HG02571 (cell line): ENCODE measurements around the gene SLC25A38.
"Not testable (repeated sequence)": the region's sequence is repeated elsewhere in the genome, so short reads cannot be mapped to it uniquely, and the experiment has no call there.

Experiments
- ATAC-seq: cut with Tn5 transposase; IDR thresholded peaks from one replicate; pipeline ENCODE4 v1.9.1; 2021; ENCODE audit warnings: mild to moderate bottlenecking, moderate library complexity; ENCODE audit not compliant: unreplicated experiment

The SLC25A38 gene

DNA sequence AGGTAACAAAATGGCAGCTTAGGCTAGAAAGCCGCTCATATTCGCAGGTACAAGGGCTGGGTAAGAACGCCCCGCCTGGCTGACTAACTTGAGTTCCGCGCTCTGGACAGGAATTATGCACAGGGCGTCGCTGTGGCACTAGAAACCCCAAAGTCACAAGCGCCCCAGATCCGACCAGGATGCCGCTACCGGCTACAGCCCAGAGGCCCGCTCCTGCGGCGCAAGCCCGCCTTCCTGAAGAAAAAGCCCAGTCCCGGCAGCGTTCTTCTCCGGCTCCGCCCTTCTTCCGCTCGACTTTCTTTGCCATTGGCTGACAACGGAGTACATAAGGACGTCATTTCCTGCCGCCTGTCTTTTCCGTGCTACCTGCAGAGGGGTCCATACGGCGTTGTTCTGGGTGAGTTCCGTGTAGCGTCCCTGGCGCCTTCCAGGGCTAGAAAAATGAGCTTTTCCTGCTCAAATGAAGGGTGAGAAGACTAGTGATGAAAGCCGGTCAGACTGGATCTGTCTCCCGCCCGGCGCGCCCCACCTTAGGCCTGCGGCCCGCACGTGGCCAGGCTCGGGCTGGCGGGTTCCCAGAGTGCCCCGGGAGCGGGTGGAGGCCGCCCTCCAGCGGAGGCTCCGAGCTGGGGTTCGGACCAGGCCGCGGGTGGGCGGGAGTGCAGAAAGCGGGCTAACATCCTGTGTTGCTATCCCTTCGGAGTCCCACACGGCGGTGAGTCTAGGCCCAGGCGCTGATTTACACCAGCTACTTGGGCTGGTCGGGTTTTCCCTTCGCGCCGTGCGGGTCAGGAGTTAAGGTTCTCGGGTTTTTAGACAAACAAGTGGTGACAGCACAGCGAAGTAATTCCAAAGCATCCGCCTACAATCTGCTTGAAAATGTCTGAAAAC is 23.4 kb downstream of the SLC25A38 start, which contains the start of gene RPSA:
TSS of gene RPSA (plus strand) at position 353 of the 891 bp plus-strand sequence. CDS start 934 bp downstream, outside the sequence.
- ATAC-seq, result peak; percentile 96

DNA sequence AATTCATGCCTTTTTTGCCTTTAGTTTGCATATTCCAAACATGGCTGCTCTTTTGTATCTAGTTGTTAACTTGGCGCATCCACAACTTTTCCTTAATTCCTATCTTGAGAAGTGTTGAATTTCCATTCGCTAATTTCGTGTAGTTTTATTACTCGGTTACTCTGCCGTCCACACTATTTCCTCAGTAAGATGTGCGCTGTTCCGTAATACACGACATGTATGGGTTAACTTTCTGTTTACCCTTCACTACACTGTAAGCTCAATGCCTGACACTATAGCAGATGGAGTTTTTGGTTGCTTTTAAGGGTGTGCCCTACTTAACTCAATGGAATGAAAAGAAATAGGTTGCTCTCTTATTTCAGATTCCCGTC is 24.1 kb downstream of the SLC25A38 start:
- ATAC-seq, result no peak

DNA sequence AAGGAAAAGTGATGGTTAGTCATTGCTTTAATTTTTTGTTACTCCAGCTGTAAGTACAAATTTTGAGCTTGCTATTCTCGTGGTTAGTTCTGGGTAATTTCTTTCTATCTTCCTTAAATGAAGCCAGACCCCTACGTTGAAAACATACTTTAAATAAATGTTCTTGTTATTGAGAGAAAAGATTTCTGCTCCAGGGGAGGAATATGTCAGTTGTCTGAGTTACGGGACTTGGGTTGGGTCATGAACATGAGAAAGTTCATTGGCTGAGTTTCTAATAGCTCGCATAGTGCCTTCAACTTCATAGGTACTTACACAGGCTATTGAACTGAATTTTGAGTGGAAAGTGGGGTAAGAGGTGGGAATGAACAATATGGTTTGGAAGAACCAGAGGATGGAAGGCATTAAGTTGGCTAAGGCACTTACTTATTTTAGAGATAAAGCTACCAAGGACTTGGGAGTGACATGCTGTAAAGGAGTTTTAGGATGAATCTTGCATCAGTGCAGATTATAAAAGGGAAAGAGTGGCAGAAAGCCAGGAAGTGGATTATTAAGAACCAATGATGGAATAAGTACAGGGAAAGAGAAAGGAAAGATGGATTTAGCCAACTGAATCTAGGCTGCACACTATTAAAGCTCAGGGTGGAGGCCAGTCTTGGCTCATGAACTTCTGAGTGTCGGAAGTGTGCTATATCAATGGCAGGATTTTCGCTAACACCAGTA is 24.8 kb downstream of the SLC25A38 start:
- no peak for ATAC-seq

DNA sequence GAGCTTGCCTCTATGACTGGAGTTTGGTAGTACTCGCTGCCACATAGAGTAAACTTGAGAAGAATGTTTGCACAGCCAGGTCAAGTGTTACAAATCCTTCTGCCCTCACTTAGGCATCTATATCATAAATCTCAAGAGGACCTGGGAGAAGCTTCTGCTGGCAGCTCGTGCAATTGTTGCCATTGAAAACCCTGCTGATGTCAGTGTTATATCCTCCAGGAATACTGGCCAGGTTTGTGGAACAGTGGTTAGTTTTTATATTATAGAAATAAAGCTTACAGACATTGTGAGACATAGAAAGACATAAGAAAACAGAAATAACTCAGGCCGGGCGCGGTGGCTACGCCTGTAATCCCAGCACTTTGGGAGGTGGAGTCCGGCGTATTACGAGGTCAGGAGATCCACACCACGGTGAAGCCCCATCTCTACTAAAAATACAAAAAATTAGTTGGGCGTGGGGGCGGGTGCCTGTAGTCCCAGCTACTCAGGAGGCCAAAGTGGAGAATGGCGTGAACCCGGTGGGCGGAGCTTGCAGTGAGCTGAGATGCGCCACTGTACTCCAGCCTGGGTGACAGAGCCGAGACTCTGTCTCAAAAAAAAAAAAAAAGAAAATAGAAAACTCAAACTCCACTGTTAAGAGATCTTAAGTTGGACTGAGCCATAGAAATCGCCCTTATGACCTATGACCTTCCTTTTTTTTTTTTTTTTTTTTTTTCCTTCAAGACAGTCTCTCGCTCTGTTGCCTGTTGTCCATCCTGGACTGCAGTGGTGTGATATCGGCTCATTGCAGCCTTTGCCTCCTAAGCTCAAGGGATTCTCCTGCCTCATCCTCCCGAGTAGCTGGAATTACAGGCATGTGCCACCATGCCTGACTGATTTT is 25.6 kb downstream of the SLC25A38 start:
- no peak for ATAC-seq

DNA sequence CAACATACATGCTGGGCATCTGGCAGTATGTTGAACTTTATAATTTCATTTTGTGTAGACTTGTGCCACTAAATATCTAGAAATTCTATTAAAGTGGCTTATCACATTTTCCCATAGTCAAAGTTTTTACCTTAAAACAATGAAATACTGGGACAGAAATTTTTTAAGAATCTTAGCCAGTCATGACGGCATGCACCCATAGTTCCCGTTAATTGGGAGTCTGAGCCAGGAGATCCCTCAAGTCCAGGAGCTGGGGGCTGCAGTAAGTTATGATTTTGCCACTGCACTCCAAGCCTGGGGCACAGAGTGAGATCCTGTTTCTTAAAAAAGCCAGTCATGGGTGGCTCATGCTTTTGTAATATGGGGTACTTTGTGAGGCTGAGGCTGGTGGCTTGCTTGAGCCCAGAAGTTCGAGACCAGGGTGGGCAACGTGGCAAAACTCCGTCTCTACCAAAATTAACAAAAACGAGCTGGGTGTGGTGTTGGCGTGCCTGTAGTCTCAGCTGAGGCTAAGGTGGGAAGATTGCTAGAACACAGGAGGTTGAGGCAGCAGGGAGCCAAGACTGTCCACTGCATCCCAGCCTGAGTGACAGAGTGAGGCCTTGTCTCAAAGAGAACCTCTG is 26.5 kb downstream of the SLC25A38 start:
- ATAC-seq, result no peak

DNA sequence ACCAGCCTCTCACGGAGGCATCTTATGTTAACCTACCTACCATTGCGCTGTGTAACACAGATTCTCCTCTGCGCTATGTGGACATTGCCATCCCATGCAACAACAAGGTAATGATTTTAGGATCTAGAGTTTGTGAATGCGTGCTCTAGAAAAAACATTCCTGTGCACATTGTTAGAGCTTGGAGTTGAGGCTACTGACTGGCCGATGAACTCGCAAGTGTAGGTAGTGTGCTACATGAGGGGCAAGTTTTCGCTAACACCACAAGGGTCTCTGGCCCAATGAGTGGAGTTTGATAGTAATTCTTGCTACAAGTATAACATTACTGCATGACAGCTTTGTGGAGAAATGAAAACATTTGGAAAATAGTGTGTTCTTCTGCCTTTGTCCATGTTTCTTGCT is 27.7 kb downstream of the SLC25A38 start:
- no peak for ATAC-seq

DNA sequence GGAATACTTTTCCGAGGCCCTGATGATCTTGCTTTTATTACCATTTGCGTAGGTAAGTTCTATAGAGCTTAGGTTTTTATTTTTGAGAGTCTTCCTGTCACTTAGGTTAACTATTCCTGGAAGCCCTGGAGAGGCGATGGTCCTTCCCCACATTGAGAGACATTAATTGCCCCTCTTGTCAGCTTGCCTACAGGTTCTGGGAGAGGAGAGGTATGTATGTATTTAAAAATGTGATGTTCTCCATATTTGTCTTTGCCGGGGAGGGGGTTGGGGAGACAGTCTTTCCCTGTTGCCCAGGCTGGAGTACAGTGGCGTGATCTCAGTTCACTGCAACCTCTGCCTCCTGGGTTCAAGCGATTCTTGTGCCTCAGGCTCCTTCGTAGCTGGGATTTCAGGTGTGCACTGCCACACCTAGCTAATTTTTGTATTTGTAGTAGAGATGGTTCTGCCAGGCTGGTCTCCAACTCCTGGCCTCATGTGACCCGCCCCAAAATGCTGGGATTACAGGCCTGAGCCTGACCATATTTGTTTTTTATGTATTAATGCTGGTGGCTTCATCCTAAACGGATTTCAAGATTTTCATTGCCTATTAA is 29.6 kb downstream of the SLC25A38 start:
- no peak for ATAC-seq

DNA sequence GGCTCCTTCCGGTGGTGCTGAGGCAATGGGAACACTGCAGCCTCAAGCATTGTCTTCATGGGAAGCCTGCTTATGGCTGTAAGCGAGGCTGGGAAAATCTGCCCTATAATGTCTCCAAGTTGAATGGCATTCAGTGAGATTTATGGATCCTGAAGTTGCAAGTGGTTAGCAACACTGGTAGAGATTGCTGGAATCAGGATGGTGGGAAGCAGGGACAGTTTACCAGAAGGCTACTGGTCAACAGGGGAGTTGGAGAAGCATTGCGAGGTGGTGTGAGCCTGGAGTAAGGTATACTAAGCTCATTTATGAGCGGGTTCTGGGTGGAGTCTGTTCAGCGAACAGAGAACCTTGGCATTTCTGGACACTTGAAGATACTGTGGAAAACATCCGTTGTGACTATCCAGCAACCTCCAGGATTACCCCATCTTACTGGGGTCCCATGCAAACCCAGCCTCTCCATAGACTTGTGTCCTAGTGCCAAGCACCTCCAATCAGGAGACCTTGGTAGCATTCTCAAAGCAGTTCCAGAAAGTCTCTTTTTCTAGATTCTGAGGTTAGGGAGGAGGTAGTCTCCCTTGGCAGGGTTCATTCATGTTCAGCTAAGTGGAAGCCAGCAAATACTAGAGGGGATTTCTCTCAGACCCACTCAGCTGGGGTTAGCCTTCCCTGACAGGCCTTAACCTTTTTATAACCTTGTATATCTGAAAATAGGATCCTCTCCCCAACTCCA is 30.7 kb downstream of the SLC25A38 start:
- ATAC-seq, result no peak

DNA sequence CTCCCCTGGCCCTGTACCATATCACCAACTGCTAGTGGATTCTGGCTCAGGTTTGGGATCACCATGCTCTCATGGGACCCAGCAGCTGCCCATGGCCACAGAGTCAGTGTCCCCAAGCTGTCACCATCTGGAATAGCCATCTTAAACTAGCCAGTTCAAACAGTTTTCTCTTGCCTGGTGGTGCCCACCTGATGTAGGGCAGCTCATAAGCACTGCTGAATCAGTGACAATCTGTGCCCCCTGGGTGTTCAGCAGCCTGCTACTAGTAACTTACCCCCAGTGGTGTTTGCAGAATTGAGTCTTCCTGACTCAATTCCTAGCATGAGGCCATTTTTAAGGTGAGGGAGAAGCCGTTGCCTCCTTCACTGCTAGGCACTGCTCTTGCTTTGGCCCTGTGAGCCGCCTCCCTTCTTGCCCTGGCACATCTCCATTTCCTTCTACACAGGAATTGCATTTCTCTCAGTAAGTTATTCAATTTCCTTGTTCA is 31.3 kb downstream of the SLC25A38 start:
- no peak for ATAC-seq

DNA sequence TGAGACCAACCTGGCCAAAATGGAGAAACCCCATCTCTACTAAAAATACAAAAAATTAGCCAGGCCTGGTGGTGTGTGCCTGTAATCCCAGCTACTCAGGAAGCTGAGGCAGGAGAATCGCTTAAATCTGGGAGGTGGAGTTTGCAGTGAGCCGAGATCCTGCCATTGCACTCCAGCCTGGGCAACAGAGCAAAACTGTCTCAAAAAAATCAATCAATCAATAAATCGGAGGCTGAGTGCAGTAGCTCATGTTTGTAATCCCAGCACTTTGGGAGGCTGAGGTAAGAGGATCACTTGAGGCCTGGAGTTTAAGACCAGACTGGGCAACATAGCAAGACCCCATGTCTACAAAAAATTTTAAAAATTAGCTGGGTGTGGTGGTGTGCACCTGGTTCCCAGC is 32.1 kb downstream of the SLC25A38 start:
- ATAC-seq, result not testable (repeated sequence)

DNA sequence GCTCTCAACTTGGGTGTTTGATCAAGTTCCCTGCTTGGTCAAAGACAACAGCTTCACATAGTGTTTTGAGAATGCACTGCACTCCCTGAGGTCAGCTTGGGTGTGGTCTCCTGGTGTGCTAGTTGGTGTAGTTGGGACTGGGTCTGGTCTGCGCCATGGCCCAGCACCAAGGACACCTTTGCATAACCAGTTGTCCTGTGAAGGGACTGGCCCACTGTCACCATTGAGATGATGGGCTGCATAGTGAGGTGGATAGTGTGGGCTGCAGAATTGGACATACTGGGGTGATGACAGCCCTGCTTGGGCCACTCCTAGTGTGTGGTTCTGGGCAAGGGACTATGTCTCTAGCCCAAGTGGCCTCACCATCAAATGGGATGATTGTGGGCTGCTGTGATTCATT is 32.8 kb downstream of the SLC25A38 start:
- ATAC-seq, result no peak

DNA sequence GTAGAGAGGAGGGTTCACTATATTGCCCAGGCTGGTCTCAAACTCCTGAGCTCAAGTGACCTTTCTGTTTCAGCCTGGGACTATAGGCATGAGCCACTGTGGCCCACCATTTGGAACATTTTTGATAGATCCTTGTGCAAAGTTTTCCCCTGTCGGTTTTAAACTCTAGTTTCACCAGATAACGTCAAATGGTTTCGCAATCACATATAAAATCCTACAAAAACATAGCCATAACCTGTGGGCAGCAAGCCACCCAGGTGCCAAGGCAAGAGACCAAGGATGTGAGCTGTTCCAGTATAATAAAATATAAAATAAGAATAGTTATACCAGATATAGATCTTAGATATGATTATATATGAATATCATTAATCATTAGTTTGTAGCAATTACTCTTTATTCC is 33.8 kb downstream of the SLC25A38 start:
- ATAC-seq, result not testable (repeated sequence)

DNA sequence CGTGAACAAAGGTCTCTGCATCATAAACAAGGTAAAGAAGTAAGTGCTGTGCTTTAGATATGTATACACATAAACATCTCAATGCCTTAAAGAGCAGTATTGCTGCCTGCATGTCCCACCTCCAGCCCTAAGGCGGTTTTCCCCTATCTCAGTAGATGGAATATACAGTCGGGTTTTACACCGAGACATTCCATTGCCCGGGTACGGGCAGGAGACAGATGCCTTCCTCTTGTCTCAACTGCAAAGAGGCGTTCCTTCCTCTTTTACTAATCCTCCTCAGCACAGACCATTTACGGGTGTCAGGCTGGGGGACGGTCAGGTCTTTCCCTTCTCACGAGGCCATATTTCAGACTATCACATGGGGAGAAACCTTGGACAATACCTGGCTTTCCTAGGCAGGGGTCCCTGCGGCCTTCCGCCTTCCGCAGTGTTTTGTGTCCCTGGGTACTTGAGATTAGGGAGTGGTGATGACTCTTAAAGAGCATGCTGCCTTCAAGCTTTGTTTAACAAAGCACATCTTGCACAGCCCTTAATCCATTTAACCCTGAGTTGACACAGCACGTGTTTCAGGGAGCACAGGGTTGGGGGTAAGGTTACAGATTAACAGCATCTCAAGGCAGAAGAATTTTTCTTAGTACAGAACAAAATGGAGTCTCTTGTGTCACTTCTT is 35.5 kb downstream of the SLC25A38 start:
- ATAC-seq, result not testable (repeated sequence)

DNA sequence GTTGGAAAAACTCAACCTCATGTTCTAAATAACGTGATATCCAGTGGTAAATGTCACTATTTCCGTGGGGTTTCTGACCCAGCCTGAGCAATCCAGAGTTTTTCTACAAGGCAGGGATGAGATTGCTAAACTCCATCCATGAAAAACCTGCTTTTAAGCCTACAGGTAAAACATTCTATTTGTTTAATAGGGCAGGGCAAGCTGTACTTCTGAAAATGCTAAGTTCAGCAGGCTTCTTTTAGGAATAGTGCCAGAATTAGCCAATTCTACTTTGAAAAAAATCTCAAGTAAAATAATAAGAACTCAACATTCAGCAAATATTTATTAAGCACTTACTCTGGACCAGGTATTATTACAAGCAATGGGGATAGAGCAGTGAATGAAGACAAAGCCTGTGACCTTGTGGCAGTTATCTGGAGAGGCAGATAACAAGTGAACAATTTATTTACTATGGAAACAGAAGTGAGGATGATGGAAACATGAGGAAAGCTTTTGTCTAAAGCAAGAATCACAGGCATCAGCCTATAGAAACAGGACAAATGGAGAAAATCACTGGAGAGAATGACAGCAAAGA is 36.7 kb downstream of the SLC25A38 start:
- no peak for ATAC-seq

DNA sequence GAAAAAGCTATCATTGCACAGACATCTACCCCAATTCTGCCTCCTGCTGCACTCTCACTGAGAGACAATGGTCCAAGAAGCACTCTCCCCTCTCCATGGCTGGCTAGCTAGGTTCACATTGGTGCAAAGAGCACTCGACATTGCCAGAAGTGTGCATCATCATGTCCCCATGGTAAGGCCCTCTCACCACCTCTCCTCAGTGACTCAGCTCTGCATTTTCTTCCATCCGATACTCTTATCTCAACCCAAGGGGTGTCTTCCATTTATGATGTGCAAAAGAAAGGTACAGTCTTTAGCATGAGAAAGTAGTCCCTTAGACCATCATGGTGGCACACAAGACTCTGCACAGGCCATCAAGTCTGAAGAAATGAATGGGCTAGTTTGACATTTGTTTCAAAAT is 37.4 kb downstream of the SLC25A38 start:
- ATAC-seq, result no peak

DNA sequence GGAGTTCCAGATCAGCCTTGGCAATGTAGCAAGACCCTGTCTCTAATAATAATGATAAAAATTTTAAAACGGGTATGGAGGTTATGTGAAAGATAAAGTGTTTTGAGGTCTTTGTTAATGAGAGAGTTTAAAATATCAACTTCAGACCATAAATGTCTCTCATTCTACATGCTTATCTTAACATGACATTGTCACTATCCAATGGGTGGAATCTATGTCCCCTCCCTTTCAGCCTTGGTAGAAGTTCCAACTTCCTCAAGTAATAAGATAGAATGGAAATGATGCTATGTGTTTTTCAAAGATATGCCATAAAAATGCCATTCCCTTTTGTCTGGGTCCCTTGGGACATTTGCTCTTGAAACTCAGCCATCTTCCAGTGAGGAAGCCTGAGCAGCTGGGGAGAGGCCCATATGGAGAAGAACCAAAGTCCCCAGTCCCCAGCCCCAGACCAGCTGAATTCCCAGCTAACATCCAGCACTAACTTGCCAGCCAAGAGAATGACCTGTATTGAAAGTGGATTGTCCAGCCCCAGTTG is 40.3 kb downstream of the SLC25A38 start:
- ATAC-seq, result no peak

DNA sequence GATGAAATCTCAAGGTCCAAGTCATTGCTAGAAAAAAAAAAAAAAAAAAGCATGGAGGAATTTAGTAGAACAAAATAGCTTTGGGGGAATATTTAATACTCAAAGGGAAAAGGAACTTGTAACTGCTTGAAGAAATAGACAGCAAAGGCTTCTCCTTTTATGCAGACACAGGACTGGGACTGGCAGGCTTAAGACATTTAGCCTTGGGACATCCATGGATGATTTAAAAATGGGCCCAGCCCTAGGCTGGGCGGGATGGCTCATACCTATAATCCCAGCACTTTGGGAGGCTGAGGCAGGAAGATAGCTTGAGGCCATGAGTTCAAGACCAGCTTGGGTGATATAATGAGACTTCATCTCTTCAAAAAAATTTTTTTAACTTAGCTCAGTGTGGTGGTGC is 43.1 kb downstream of the SLC25A38 start:
- ATAC-seq, result no peak

DNA sequence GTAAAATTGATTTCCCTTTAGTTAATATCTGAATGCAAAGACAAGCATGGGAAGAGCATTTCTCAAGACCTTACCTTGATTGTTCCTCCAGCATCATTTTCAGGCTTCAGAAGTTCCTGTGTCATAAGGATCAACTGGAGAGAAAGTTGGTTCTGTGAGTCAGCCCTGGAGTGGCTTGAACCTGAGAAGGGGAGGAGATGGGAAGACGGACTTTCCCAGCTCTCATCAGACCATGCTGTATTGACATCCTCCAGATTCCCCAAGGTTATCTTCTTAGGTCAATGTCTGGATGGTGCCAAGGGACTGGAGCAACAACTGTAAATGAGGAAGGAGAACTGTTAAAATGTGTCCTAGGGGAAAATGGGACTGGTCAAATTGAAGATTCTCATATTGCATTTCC is 44.3 kb downstream of the SLC25A38 start:
- no peak for ATAC-seq
